ENCODE results near the gene CFAP410.

- TF ChIP-seq CTCF (IDR thresholded peaks at IDR 0.05): no peak
- TF ChIP-seq POLR2A (IDR thresholded peaks at IDR 0.05): no peak
These were observed 8.5 kb downstream of the CFAP410 start for GRCh38 chr21:44330698-44331097.

Measured in prostate gland (tissue), 2 donors.